Measurements from ENCODE around the gene KRTAP1-4.

The KRTAP1-4 gene

DNA sequence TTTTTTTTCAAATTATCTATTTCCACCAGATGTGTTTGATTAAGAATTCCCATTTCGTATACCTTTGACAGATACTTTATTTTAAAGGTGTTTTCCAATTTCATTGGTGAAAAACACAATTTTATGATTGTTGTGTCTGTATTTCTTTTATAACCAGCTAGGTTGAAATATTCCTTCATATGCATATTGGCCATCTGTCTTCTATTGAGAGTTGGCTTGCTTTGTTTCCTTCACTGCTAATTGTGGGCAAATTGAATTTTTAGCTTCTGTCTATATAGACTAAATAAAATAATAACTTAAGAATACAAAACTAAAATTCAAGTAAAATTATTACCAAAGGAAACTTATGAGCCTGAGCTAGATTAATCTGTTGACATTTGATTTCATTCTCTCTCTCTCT is 34.9 kb downstream of the KRTAP1-4 start:
- DNase-seq: no peak
- H3K27me3 Mint-ChIP-seq (ENCODE audit: low read depth, poor library complexity): no peaks in the 10 kb centered on the region
- peaks cover 17% of the 10 kb centered on the region for H3K4me1 Mint-ChIP-seq
- H3K36me3 Mint-ChIP-seq (ENCODE audit: low read depth): no peaks in the 10 kb centered on the region
- no peak overlapping the region for H3K4me3 Mint-ChIP-seq
- peaks cover 5% of the 10 kb centered on the region for H3K9me3 Mint-ChIP-seq
- TF ChIP-seq, protein P1, sequence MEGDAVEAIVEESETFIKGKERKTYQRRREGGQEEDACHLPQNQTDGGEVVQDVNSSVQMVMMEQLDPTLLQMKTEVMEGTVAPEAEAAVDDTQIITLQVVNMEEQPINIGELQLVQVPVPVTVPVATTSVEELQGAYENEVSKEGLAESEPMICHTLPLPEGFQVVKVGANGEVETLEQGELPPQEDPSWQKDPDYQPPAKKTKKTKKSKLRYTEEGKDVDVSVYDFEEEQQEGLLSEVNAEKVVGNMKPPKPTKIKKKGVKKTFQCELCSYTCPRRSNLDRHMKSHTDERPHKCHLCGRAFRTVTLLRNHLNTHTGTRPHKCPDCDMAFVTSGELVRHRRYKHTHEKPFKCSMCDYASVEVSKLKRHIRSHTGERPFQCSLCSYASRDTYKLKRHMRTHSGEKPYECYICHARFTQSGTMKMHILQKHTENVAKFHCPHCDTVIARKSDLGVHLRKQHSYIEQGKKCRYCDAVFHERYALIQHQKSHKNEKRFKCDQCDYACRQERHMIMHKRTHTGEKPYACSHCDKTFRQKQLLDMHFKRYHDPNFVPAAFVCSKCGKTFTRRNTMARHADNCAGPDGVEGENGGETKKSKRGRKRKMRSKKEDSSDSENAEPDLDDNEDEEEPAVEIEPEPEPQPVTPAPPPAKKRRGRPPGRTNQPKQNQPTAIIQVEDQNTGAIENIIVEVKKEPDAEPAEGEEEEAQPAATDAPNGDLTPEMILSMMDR (IDR thresholded peaks at IDR 0.05): no peak
- H3K27ac Mint-ChIP-seq: no peak overlapping the region

DNA sequence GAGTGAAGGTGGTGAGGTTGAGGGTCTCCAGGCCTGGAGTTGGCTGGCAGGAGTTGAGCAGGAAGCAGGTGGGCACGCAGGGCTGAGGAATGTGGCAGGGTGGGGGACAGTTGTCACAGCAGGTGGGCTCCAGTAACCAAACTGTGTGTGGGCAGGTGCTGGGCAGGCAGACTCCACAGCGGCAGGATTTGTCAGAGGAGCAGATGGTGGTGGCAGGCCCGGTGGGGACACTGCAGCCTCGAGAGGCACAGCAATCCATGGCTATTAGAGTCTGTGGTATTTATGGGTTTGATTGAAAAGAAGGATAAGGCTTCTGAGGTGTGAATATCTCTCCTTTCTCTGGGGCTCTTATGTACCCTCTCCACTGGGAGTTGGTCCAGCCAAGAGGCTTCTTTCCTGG is 36.2 kb downstream of the KRTAP1-4 start, which contains the start of gene KRTAP3-3:
Gene KRTAP3-3, minus strand, starts transcription at position 326 of the 400 bp plus-strand sequence. Its CDS starts 67 bp downstream, at position 259.
- Mint-ChIP-seq H3K9me3 (peaks cover 5% of the 10 kb centered on the region), H3K27ac (peak within 1 kb of the TSS; percentile 31), H3K4me1 (peaks cover 17% of the 10 kb centered on the region), H3K27me3 (ENCODE audit: low read depth, poor library complexity) (no peaks in the 10 kb centered on the region), H3K36me3 (ENCODE audit: low read depth) (no peaks in the 10 kb centered on the region), H3K4me3 (no peak within 1 kb of the TSS)
- TF ChIP-seq, protein P1 (IDR thresholded peaks at IDR 0.05): no peak
- no peak for DNase-seq

GRCh38 chr17:40993084-40993483 is 36.9 kb downstream of the KRTAP1-4 start:
- no peak overlapping the region for H3K27ac Mint-ChIP-seq
- TF ChIP-seq, protein P1 (IDR thresholded peaks at IDR 0.05): no peak
- DNase-seq: no peak
- H3K4me1 Mint-ChIP-seq: peaks cover 17% of the 10 kb centered on the region
- H3K9me3 Mint-ChIP-seq: peaks cover 5% of the 10 kb centered on the region
- H3K36me3 Mint-ChIP-seq (ENCODE audit: low read depth): no peaks in the 10 kb centered on the region
- no peak overlapping the region for H3K4me3 Mint-ChIP-seq
- no peaks in the 10 kb centered on the region for H3K27me3 Mint-ChIP-seq (ENCODE audit: low read depth, poor library complexity)

DNA sequence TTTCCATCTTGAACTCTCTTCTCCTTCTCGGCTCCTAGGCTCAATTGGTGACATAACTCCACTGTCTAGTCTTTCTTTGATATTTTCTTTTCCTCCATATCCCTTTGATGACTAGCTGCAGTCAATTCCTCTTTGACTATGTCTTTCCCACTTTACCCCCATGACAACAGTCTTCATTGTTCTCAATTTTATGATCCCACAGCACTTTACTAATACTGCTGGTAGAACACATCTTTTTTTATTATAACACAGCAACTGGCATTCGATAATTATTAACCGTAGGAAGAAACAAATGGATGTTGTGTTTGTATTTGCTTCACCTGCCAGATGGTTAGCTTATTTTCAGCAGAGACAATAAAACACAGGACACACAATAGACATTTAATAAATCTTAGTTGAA is 37.3 kb downstream of the KRTAP1-4 start:
- H3K36me3 Mint-ChIP-seq (ENCODE audit: low read depth): no peaks in the 10 kb centered on the region
- H3K4me3 Mint-ChIP-seq: no peak overlapping the region

DNA sequence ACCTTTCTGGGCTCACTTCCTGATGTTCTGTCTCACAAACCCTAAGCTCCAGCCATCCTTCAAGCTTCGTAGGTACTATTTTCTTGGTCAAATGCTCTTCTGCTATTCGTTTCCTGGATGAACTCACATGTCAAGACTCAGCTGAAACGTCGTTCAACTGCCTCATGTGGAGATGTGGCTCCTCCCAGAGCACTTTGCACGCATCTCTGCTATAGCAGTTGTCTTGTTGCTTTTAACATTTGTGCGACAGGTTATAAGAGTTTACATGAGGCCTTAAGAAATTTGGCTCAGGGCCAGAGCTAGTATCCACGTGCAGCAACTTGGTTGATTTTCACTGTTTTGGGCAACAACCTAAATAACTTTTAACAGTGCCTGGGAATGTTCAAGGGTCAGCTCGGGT is 43.1 kb downstream of the KRTAP1-4 start:
- DNase-seq: no peak
- Mint-ChIP-seq H3K4me1 (peaks cover 34% of the 10 kb centered on the region), H3K27me3 (ENCODE audit: low read depth, poor library complexity) (peaks cover 6% of the 10 kb centered on the region), H3K36me3 (ENCODE audit: low read depth) (no peaks in the 10 kb centered on the region), H3K4me3 (no peak overlapping the region), H3K9me3 (peaks cover 11% of the 10 kb centered on the region), H3K27ac (peak overlapping the region; percentile 47)
- TF ChIP-seq, protein P1 (IDR thresholded peaks at IDR 0.05): no peak

More for the DNA sequence above, 37.3 kb downstream of the KRTAP1-4 start:
- TF ChIP-seq, protein P1 (IDR thresholded peaks at IDR 0.05): no peak
- no peak for DNase-seq
- Mint-ChIP-seq H3K4me1 (peaks cover 19% of the 10 kb centered on the region), H3K27me3 (ENCODE audit: low read depth, poor library complexity) (no peaks in the 10 kb centered on the region), H3K27ac (no peak overlapping the region), H3K9me3 (peaks cover 5% of the 10 kb centered on the region)

- Mint-ChIP-seq H3K4me1 (peaks cover 52% of the 10 kb centered on the region), H3K36me3 (ENCODE audit: low read depth) (no peaks in the 10 kb centered on the region), H3K27ac (no peak within 1 kb of the TSS), H3K9me3 (peaks cover 6% of the 10 kb centered on the region), H3K27me3 (ENCODE audit: low read depth, poor library complexity) (peaks cover 6% of the 10 kb centered on the region), H3K4me3 (no peak within 1 kb of the TSS)
- no peak for DNase-seq
- TF ChIP-seq, protein P1 (IDR thresholded peaks at IDR 0.05): no peak
Observed at GRCh38 chr17:40984226-40984625, 45.8 kb downstream of the KRTAP1-4 start, which contains the start of gene KRT40. TSS of gene KRT40 (minus strand) at chr17:40984326. CDS start at chr17:40984273, 53 bp downstream.
